ENCODE measurements around the gene DMD.

Gene DMD

GRCh38 chrX:31433856-31434255 is 1777.5 kb downstream of the DMD start:
- Histone ChIP-seq H3K4me3 (no peak overlapping the region), H3K27ac (no peak overlapping the region)
- TF ChIP-seq CTCF (IDR thresholded peaks at IDR 0.05) = no peak
- no peak for DNase-seq (ENCODE audit: low spot score)

- no peak for TF ChIP-seq CTCF (IDR thresholded peaks at IDR 0.05)
- H3K4me3 ChIP-seq = no peak overlapping the region
- no peak overlapping the region for H3K27ac ChIP-seq
- DNase-seq (ENCODE audit: low spot score) = no peak
These were observed 1781.4 kb downstream of the DMD start for GRCh38 chrX:31429915-31430314.

- Histone ChIP-seq H3K4me3 (no peak overlapping the region), H3K27ac (no peak overlapping the region)
- DNase-seq (ENCODE audit: low spot score) = no peak
- TF ChIP-seq CTCF (IDR thresholded peaks at IDR 0.05) = no peak
These were observed 1787.7 kb downstream of the DMD start for GRCh38 chrX:31423609-31424189.

GRCh38 chrX:31421441-31421840 is 1789.9 kb downstream of the DMD start:
- DNase-seq (ENCODE audit: low spot score) = no peak
- Histone ChIP-seq H3K27ac (no peak overlapping the region), H3K4me3 (no peak overlapping the region)
- no peak for TF ChIP-seq CTCF (IDR thresholded peaks at IDR 0.05)

GRCh38 chrX:31420711-31421151 is 1790.6 kb downstream of the DMD start:
- no peak overlapping the region for H3K27ac ChIP-seq
- TF ChIP-seq CTCF (IDR thresholded peaks at IDR 0.05) = no peak
- H3K4me3 ChIP-seq = no peak overlapping the region
- DNase-seq (ENCODE audit: low spot score) = no peak

GRCh38 chrX:31420302-31420701 is 1791.0 kb downstream of the DMD start:
- TF ChIP-seq CTCF (IDR thresholded peaks at IDR 0.05) = no peak
- no peak for DNase-seq (ENCODE audit: low spot score)
- Histone ChIP-seq H3K27ac (no peak overlapping the region), H3K4me3 (no peak overlapping the region)

GRCh38 chrX:31397119-31397518 is 1814.2 kb downstream of the DMD start:
- H3K4me3 ChIP-seq = no peak overlapping the region
- TF ChIP-seq CTCF (IDR thresholded peaks at IDR 0.05) = no peak
- no peak overlapping the region for H3K27ac ChIP-seq
- DNase-seq (ENCODE audit: low spot score) = no peak
